Thyroid gland (tissue), 4 donors: Measurements from ENCODE around the gene STAT3. TPM values are rescaled to one million over a fixed set of nuclear protein-coding genes. Genes with fewer than 3 reads are reported as not detected.

Source experiments
- DNase-seq, 2 donors: peaks; one replicate each; pipeline ENCODE4 v3.0.0-alpha.2; 2019
- H3K27ac ChIP-seq, 3 donors: fragments of 200-600 bp; sonication (generic); 1 replicate in 2 of 3; 2 replicates in 1 of 3; pipeline ENCODE4 v1.5.1; 2016 to 2019; ENCODE audit warnings: mild to moderate bottlenecking in 1 of 3, moderate library complexity in 1 of 3
- H3K27me3 ChIP-seq: fragments of 200-600 bp; sonication (generic); one replicate; pipeline ENCODE4 v1.5.1; 2019
- H3K36me3 ChIP-seq, 2 donors: fragments of 200-600 bp; sonication (generic); one replicate each; pipeline ENCODE4 v1.5.1; 2016 to 2019
- H3K4me1 ChIP-seq, 2 donors: fragments of 200-600 bp; sonication (generic); one replicate each; pipeline ENCODE4 v1.5.1; 2017 to 2019
- H3K4me3 ChIP-seq, 3 donors: fragments of 200-600 bp; sonication (generic); replicated peaks in 1 of 3; 1 replicate in 2 of 3; 2 replicates in 1 of 3; pipeline ENCODE4 v1.5.1; 2016; ENCODE audit warnings: mild to moderate bottlenecking in 1 of 3
- H3K9me3 ChIP-seq: fragments of 200-600 bp; sonication (generic); one replicate; pipeline ENCODE4 v1.5.1; 2017
- CTCF ChIP-seq, 6 experiments: fragments of 200-600 bp in 3 of 6; fragments of 450-650 bp in 3 of 6; sonication (generic) in 3 of 6; IDR thresholded peaks; one replicate each; pipeline ENCODE4 v1.5.1; 2016 to 2019; ENCODE audit warnings: antibody characterized with exemption in 6 of 6, mild to moderate bottlenecking in 2 of 6, inconsistent platforms in 1 of 6, moderate library complexity in 1 of 6
- POLR2A ChIP-seq, 2 donors: fragments of 450-650 bp; IDR thresholded peaks; one replicate each; pipeline ENCODE4 v1.6.1; 2017; ENCODE audit warnings: antibody characterized with exemption in 2 of 2, mild to moderate bottlenecking in 2 of 2, moderate library complexity in 1 of 2
- WGBS, 2 donors: methylation state at CpG; one replicate each; pipeline ENCODE4 v1.1.5; 2017; 5-methylcytosine and 5-hydroxymethylcytosine counted together
- intact Hi-C: fragments of 100-400 bp; cut with DNase I; formaldehyde crosslinking; loops from one replicate; pipeline ENCODE4 v1.15.1; 2023
- total RNA-seq, 4 donors: library from RNA; depleted of rRNA; stranded (reverse); fragments of >200 nt; gene quantifications; one replicate each; pipeline ENCODE4 v1.2.3, GENCODE V29; 2016

Gene STAT3
- total RNA-seq, 4 donors from 2014 or later = 147 to 292 (median 206) TPM

- no peak for DNase-seq
- Histone ChIP-seq H3K9me3 (no peaks in the 10 kb centered on the region), H3K4me3 (no peak overlapping the region), H3K4me1 (peaks cover 4 to 15% of the 10 kb centered on the region in 2 donors), H3K27me3 (no peaks in the 10 kb centered on the region), H3K27ac (no peak overlapping the region), H3K36me3 (no peaks in the 10 kb centered on the region)
- WGBS, 2 donors = 88 to 93% methylated on average over 3 of the region's 3 CpGs
- intact Hi-C loops = no loop called here
- no peak for TF ChIP-seq CTCF (IDR thresholded peaks at IDR 0.05)
- no peak for TF ChIP-seq POLR2A (IDR thresholded peaks at IDR 0.05)
Measured at GRCh38 chr17:42274253-42274542, 114.0 kb downstream of the STAT3 start.

- Histone ChIP-seq H3K36me3 (no peaks in the 10 kb centered on the region), H3K4me3 (no peak overlapping the region), H3K27ac (no peak overlapping the region), H3K9me3 (no peaks in the 10 kb centered on the region), H3K4me1 (peaks cover 4 to 15% of the 10 kb centered on the region in 2 donors), H3K27me3 (no peaks in the 10 kb centered on the region)
- no peak for DNase-seq
- intact Hi-C loops = no loop called here
- WGBS, 2 donors = 76 to 78% methylated on average over 7 of the region's 7 CpGs
- no peak for TF ChIP-seq CTCF (IDR thresholded peaks at IDR 0.05)
- no peak for TF ChIP-seq POLR2A (IDR thresholded peaks at IDR 0.05)
Measured at GRCh38 chr17:42273474-42274252, 114.6 kb downstream of the STAT3 start.

DNA sequence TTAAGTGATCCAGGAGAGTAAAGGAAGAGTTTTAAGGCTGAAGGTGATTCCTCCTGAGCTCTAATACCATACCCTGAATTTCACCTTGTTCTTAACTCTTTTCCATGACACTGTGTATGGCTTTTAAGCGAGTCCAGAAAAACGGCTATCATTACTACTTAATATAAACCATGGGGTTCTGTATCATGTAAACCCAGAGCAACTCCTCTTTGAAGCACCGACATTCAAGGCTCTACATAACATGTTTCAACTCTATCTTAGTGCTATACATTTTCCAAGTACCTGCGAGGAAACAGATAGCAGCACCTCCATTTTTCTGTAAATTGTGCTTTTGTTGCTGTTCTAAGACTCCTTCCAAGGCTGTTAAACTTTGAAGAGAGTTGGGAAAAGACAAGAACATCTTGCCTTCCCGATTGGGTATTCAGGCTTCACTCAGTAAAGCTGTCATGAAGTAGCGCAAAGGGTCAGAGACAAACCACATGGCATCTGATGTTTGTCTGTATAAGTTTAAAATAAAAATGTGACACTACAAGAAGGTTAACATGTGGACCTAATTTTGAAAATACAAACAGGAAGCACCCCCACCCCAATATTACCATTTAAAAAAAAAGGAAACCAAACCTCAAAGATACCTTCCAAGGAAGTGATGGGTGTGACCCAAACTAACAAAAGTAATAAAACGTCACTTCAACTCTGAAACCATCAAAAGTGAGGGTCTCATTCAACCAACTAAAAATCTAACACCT lies 115.9 kb downstream of the STAT3 start:
- H3K36me3 ChIP-seq = no peaks in the 10 kb centered on the region
- no peak overlapping the region for H3K4me3 ChIP-seq
- no peak overlapping the region for H3K27ac ChIP-seq
- DNase-seq = no peak
- intact Hi-C loops = no loop called here
- peaks cover 4 to 14% of the 10 kb centered on the region in 2 donors for H3K4me1 ChIP-seq
- H3K9me3 ChIP-seq = no peaks in the 10 kb centered on the region
- no peaks in the 10 kb centered on the region for H3K27me3 ChIP-seq
- WGBS, 2 donors = 83% methylated on average over 7 of the region's 7 CpGs
- no peak for TF ChIP-seq CTCF (IDR thresholded peaks at IDR 0.05)
- TF ChIP-seq POLR2A (IDR thresholded peaks at IDR 0.05) = no peak

- H3K4me3 ChIP-seq = no peak overlapping the region
- H3K36me3 ChIP-seq = no peaks in the 10 kb centered on the region
- no peak overlapping the region for H3K27ac ChIP-seq
- peaks cover 4 to 10% of the 10 kb centered on the region in 2 donors for H3K4me1 ChIP-seq
- no peak for DNase-seq
- intact Hi-C loops = no loop called here
- no peaks in the 10 kb centered on the region for H3K9me3 ChIP-seq
- H3K27me3 ChIP-seq = no peaks in the 10 kb centered on the region
- TF ChIP-seq POLR2A (IDR thresholded peaks at IDR 0.05) = no peak
- no peak for TF ChIP-seq CTCF (IDR thresholded peaks at IDR 0.05)
Measured at GRCh38 chr17:42271779-42272035, 116.5 kb downstream of the STAT3 start.

DNA sequence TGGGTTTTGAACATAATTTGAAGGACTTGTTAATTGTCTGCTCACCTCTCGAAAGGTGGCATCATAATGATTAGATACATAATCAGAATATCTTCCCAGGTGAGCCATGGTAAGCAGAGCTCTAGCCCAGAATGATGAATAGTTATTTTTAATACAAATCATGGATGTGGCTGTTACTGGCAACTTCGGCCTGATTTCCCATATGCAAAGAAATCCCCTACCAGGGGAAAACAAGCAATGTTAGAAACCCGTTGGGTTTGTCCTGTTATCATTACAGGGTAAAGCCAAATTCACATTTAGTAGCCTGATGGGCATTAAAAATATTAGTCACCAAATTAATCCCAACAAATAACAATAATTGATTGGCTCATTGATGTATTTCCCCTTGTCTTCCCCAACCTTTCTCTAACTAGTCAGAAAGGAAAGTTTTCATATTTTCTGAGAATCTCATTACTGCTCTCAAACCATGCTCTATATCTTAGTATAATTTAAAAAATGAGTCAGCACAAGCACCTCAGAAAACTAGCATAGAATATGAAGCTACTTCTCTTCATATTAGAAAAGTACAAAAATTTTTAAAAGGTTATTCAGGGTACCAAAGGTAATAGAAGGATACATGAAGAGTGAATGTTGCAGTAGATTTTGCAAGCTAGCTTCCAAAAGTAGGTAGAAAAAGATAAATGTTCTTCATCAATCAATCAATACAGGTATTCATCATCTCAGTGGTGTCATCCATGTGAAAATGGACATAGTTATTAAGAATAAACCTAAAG lies 117.0 kb downstream of the STAT3 start:
- Histone ChIP-seq H3K9me3 (no peaks in the 10 kb centered on the region), H3K4me1 (peaks cover 4 to 12% of the 10 kb centered on the region in 2 donors), H3K27ac (no peak overlapping the region), H3K27me3 (no peaks in the 10 kb centered on the region), H3K4me3 (no peak overlapping the region), H3K36me3 (no peaks in the 10 kb centered on the region)
- intact Hi-C loops = no loop called here
- TF ChIP-seq POLR2A (IDR thresholded peaks at IDR 0.05) (no peak), CTCF (IDR thresholded peaks at IDR 0.05) (no peak)
- 85 to 96% methylated on average over 3 of the region's 3 CpGs for WGBS, 2 donors
- DNase-seq = no peak
